Testis (tissue), 3 donors: Measurements from ENCODE around the gene KCNN4. TPM values are rescaled to one million over a fixed set of nuclear protein-coding genes. Genes with fewer than 3 reads are reported as not detected.

ENCODE experiments used
- DNase-seq: peaks from one replicate; pipeline ENCODE4 v3.0.0-alpha.2; 2019
- H3K27ac ChIP-seq, 2 donors: fragments of 200-600 bp; sonication (generic); one replicate each; pipeline ENCODE4 v1.5.1; 2019
- H3K27me3 ChIP-seq: fragments of 200-600 bp; sonication (generic); one replicate; pipeline ENCODE4 v1.5.1; 2019
- H3K36me3 ChIP-seq: fragments of 200-600 bp; sonication (generic); one replicate; pipeline ENCODE4 v1.5.1; 2017; ENCODE audit warnings: low read depth; ENCODE audit errors: missing control alignments
- H3K4me1 ChIP-seq: fragments of 200-600 bp; sonication (generic); one replicate; pipeline ENCODE4 v1.5.1; 2019
- H3K4me3 ChIP-seq, 2 donors: fragments of 200-600 bp; sonication (generic); one replicate each; pipeline ENCODE4 v1.5.1; 2017 to 2019
- H3K9me3 ChIP-seq: fragments of 200-600 bp; sonication (generic); one replicate; pipeline ENCODE4 v1.5.1; 2017
- CTCF ChIP-seq, 3 experiments: fragments of 450-650 bp in 2 of 3; fragments of 200-600 bp in 1 of 3; sonication (generic) in 1 of 3; IDR thresholded peaks; one replicate each; pipeline ENCODE4 v1.5.1; 2016 to 2019; ENCODE audit warnings: antibody characterized with exemption in 3 of 3, mild to moderate bottlenecking in 2 of 3, moderate library complexity in 1 of 3
- POLR2A ChIP-seq: fragments of 450-650 bp; IDR thresholded peaks from one replicate; pipeline ENCODE4 v1.6.1; 2017; ENCODE audit warnings: antibody characterized with exemption, mild to moderate bottlenecking, moderate library complexity
- WGBS, 2 donors: methylation state at CpG; one replicate each; pipeline ENCODE4 v1.1.5; 2018; 5-methylcytosine and 5-hydroxymethylcytosine counted together
- intact Hi-C: fragments of 100-400 bp; cut with DNase I; formaldehyde crosslinking; loops from one replicate; pipeline ENCODE4 v1.15.1; 2023; ENCODE audit warnings: low total_unique reads
- polyA plus RNA-seq: library from polyadenylated mRNA; stranded (reverse); fragments of 350-450 nt; fragmentation: Illumina TruSeq; extraction: RNeasy Lipid Tissue Mini Kit (QIAGEN cat#74804); gene quantifications from one replicate; pipeline ENCODE4 v1.2.3, GENCODE V29; 2014; ENCODE audit warnings: low read depth, low replicate concordance; ENCODE audit not compliant: insufficient read depth
- total RNA-seq, 2 donors: library from RNA; depleted of rRNA; stranded (reverse); fragments of >200 nt; gene quantifications; one replicate each; pipeline ENCODE4 v1.2.3, GENCODE V29; 2016

KCNN4 gene
- total and polyA plus RNA-seq, 3 donors from 2014 or later, result 2.3 to 4.6 (median 4.1) TPM

DNA sequence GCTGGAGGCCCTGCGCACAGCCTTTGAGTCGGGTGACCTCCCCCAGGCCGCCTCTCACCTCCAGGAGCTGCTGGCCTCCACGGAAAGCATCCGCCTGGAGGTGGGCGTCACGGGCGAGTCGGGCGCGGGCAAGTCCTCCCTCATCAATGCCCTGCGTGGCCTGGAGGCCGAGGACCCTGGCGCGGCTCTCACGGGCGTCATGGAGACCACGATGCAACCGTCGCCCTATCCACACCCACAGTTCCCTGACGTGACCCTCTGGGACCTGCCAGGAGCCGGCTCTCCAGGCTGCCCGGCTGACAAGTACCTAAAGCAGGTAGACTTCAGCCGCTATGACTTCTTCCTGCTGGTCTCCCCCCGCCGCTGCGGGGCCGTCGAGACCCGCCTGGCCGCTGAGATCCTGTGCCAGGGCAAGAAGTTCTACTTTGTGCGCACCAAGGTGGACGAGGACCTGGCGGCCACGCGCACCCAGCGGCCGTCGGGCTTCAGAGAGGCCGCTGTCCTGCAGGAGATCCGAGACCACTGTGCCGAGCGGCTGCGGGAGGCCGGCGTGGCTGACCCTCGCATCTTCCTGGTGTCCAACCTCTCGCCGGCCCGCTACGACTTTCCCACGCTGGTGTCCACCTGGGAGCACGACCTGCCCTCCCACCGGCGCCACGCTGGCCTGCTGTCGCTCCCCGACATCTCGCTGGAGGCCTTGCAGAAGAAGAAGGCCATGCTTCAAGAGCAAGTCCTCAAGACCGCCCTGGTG, 62.0 kb downstream of the KCNN4 start:
- H3K4me1 ChIP-seq, result no peaks in the 10 kb centered on the region
- TF ChIP-seq POLR2A, result no peak
- TF ChIP-seq CTCF (IDR thresholded peaks at IDR 0.05), result no peak
- no peak overlapping the region for H3K27ac ChIP-seq
- H3K27me3 ChIP-seq, result no peaks in the 10 kb centered on the region
- H3K4me3 ChIP-seq, result no peak overlapping the region
- WGBS, 2 donors, result 86 to 92% methylated on average over 20 to 60 of the region's 60 CpGs
- no peak for DNase-seq
- intact Hi-C loops, result no loop called here
- no peaks in the 10 kb centered on the region for H3K36me3 ChIP-seq
- H3K9me3 ChIP-seq, result no peaks in the 10 kb centered on the region

Other genes with a start within 250 kb of the KCNN4 start
- 1 to 10 TPM; 1.1 to 1.7 TPM for gene ZNF575, start 247.8 kb downstream of the KCNN4 start, total RNA-seq
- gene ZNF575, start 247.8 kb downstream of the KCNN4 start, polyA plus RNA-seq, result 2.4 TPM
- 10 to 100 TPM; 40.6 to 44.8 TPM for gene XRCC1, start 205.4 kb downstream of the KCNN4 start, total RNA-seq
- gene XRCC1, start 205.4 kb downstream of the KCNN4 start, polyA plus RNA-seq, result 49.1 TPM
- gene PINLYP, start 205.2 kb downstream of the KCNN4 start, total RNA-seq, result 1 to 10 TPM; 5.8 to 5.9 TPM
- gene PINLYP, start 205.2 kb downstream of the KCNN4 start, polyA plus RNA-seq, result 9.9 TPM
- gene IRGQ, start 184.8 kb downstream of the KCNN4 start, total RNA-seq, result 10 to 100 TPM; 26.4 to 29.0 TPM
- gene IRGQ, start 184.8 kb downstream of the KCNN4 start, polyA plus RNA-seq, result 6.0 TPM
- 10 to 100 TPM; 14.6 to 17.9 TPM for gene ZNF576, start 184.4 kb downstream of the KCNN4 start, total RNA-seq
- gene ZNF576, start 184.4 kb downstream of the KCNN4 start, polyA plus RNA-seq, result 23.1 TPM
- gene SRRM5, start 168.9 kb downstream of the KCNN4 start, total RNA-seq, result 10 to 100 TPM in 1 of 2 donors, 1 to 10 TPM in 1; 8.4 to 21.3 TPM
- 36.0 TPM for gene SRRM5, start 168.9 kb downstream of the KCNN4 start, polyA plus RNA-seq
- 10 to 100 TPM; 93.1 to 94.2 TPM for gene ZNF428, start 161.3 kb downstream of the KCNN4 start, total RNA-seq
- 64.1 TPM for gene ZNF428, start 161.3 kb downstream of the KCNN4 start, polyA plus RNA-seq
- gene CADM4, start 141.1 kb downstream of the KCNN4 start, total RNA-seq, result 1 to 10 TPM; 1.5 to 4.3 TPM
- 7.8 TPM for gene CADM4, start 141.1 kb downstream of the KCNN4 start, polyA plus RNA-seq
- gene PLAUR, start 110.8 kb downstream of the KCNN4 start, total RNA-seq, result 1 to 10 TPM; 4.3 to 8.4 TPM
- gene PLAUR, start 110.8 kb downstream of the KCNN4 start, polyA plus RNA-seq, result 7.3 TPM
- gene IRGC, start 64.9 kb downstream of the KCNN4 start, total RNA-seq, result 100 to 1,000 TPM in 1 of 2 donors, 10 to 100 TPM in 1; 97.4 to 218 TPM
- gene IRGC, start 64.9 kb downstream of the KCNN4 start, polyA plus RNA-seq, result 167 TPM
- gene SMG9, start 26.0 kb downstream of the KCNN4 start, total RNA-seq, result 10 to 100 TPM; 65.0 to 76.8 TPM
- 144 TPM for gene SMG9, start 26.0 kb downstream of the KCNN4 start, polyA plus RNA-seq
- gene LYPD5, start 21.5 kb upstream of the KCNN4 start, total RNA-seq, result 10 to 100 TPM in 1 of 2 donors, 1 to 10 TPM in 1; 4.9 to 14.7 TPM
- gene LYPD5, start 21.5 kb upstream of the KCNN4 start, polyA plus RNA-seq, result 12.6 TPM
- gene ZNF283, start 46.3 kb upstream of the KCNN4 start, total RNA-seq, result 10 to 100 TPM in 1 of 2 donors, 1 to 10 TPM in 1; 6.9 to 10.7 TPM
- 2.9 TPM for gene ZNF283, start 46.3 kb upstream of the KCNN4 start, polyA plus RNA-seq
- gene ZNF404, start 103.0 kb upstream of the KCNN4 start, total RNA-seq, result 10 to 100 TPM in 1 of 2 donors, 1 to 10 TPM in 1; 5.4 to 12.0 TPM
- 4.6 TPM for gene ZNF404, start 103.0 kb upstream of the KCNN4 start, polyA plus RNA-seq
- gene ZNF45, start 154.3 kb upstream of the KCNN4 start, total RNA-seq, result 10 to 100 TPM; 10.5 to 10.7 TPM
- 9.4 TPM for gene ZNF45, start 154.3 kb upstream of the KCNN4 start, polyA plus RNA-seq
- 1 to 10 TPM; 8.1 to 9.1 TPM for gene ZNF221, start 170.3 kb upstream of the KCNN4 start, total RNA-seq
- 2.2 TPM for gene ZNF221, start 170.3 kb upstream of the KCNN4 start, polyA plus RNA-seq
- gene ZNF155, start 203.2 kb upstream of the KCNN4 start, total RNA-seq, result 1 to 10 TPM; 8.2 to 8.7 TPM
- gene ZNF155, start 203.2 kb upstream of the KCNN4 start, polyA plus RNA-seq, result 7.4 TPM
- 1 to 10 TPM; 3.3 to 4.6 TPM for gene ZNF230, start 222.0 kb upstream of the KCNN4 start, total RNA-seq
- gene ZNF230, start 222.0 kb upstream of the KCNN4 start, polyA plus RNA-seq, result 5.6 TPM
- 1 to 10 TPM; 4.2 to 6.5 TPM for gene ZNF222, start 244.4 kb upstream of the KCNN4 start, total RNA-seq
- gene ZNF222, start 244.4 kb upstream of the KCNN4 start, polyA plus RNA-seq, result 15.4 TPM